Panc1 (cell line): ENCODE data around the gene PRF1.

Experiments used
- CTCF ChIP-seq: fragments of 450-650 bp; IDR thresholded peaks from 2 replicates; pipeline ENCODE4 v1.5.1; 2017; ENCODE audit warnings: mild to moderate bottlenecking
- POLR2AphosphoS5 ChIP-seq: IDR thresholded peaks from 2 replicates; pipeline ENCODE4 v1.6.1; 2012; ENCODE audit warnings: mild to moderate bottlenecking, low read depth, low read length, moderate library complexity
- REST ChIP-seq, 2 experiments: IDR thresholded peaks; 2 replicates each; pipeline ENCODE4 v1.6.1; 2011 to 2012; ENCODE audit warnings: low read depth in 2 of 2, control low read depth in 1 of 2, low read length in 1 of 2, mild to moderate bottlenecking in 1 of 2, moderate library complexity in 1 of 2; ENCODE audit not compliant: insufficient read depth in 1 of 2
- SIN3A ChIP-seq: IDR thresholded peaks from 2 replicates; pipeline ENCODE4 v1.6.1; 2012; ENCODE audit warnings: low read depth, mild to moderate bottlenecking, low read length, moderate library complexity, borderline replicate concordance; ENCODE audit not compliant: insufficient read depth
- TCF7L2 ChIP-seq: IDR thresholded peaks from 2 replicates; pipeline ENCODE4 v1.6.1; 2011; ENCODE audit warnings: mild to moderate bottlenecking, low read depth, low read length, inconsistent platforms

GRCh38 chr10:70595566-70596016, 7.0 kb downstream of the PRF1 start:
- TF ChIP-seq CTCF (no peak), REST (IDR thresholded peaks at IDR 0.05; ENCODE audit: insufficient read depth in 1 of 2, low read depth in 2 of 2, low read length in 1 of 2) (no peak), POLR2AphosphoS5 (no peak), SIN3A (no peak), TCF7L2 (no peak)
